GM18867 (cell line): ENCODE measurements around the gene MRPS10.
A peak's percentile ranks its signal among the peaks of the same experiment; 100 is the strongest.

ENCODE experiments used
- ATAC-seq: cut with Tn5 transposase; IDR thresholded peaks from one replicate; pipeline ENCODE4 v1.9.1; 2021; ENCODE audit warnings: mild to moderate bottlenecking, moderate library complexity; ENCODE audit not compliant: unreplicated experiment

Gene MRPS10

GRCh38 chr6:42239736-42240375 is 22.2 kb upstream of the MRPS10 start:
- no peak for ATAC-seq

GRCh38 chr6:42239333-42239732 is 21.7 kb upstream of the MRPS10 start:
- no peak for ATAC-seq

- ATAC-seq, result no peak
Measured at GRCh38 chr6:42237857-42238256, 20.2 kb upstream of the MRPS10 start.

GRCh38 chr6:42236682-42237473 is 19.2 kb upstream of the MRPS10 start:
- no peak for ATAC-seq

GRCh38 chr6:42236030-42236429 is 18.4 kb upstream of the MRPS10 start:
- ATAC-seq, result no peak

GRCh38 chr6:42232035-42232434 is 14.4 kb upstream of the MRPS10 start:
- ATAC-seq, result no peak

- no peak for ATAC-seq
Measured at GRCh38 chr6:42230345-42231321, 13.0 kb upstream of the MRPS10 start.

GRCh38 chr6:42229506-42230119 is 12.0 kb upstream of the MRPS10 start:
- ATAC-seq, result no peak

- no peak for ATAC-seq
Measured at GRCh38 chr6:42228305-42228704, 10.6 kb upstream of the MRPS10 start.

GRCh38 chr6:42227173-42227850 is 9.7 kb upstream of the MRPS10 start:
- no peak for ATAC-seq

GRCh38 chr6:42226645-42227143 is 9.0 kb upstream of the MRPS10 start:
- ATAC-seq, result no peak

- no peak for ATAC-seq
Measured at GRCh38 chr6:42226161-42226611, 8.5 kb upstream of the MRPS10 start.

GRCh38 chr6:42225419-42225818 is 7.8 kb upstream of the MRPS10 start:
- ATAC-seq, result no peak

GRCh38 chr6:42225029-42225339 is 7.3 kb upstream of the MRPS10 start:
- no peak for ATAC-seq

GRCh38 chr6:42224222-42225028 is 6.8 kb upstream of the MRPS10 start:
- ATAC-seq, result peak; percentile 91

- ATAC-seq, result no peak
Measured at GRCh38 chr6:42222448-42222847, 4.8 kb upstream of the MRPS10 start.

- no peak for ATAC-seq
Measured at GRCh38 chr6:42221546-42221945, 3.9 kb upstream of the MRPS10 start.

GRCh38 chr6:42220807-42221206 is 3.1 kb upstream of the MRPS10 start:
- ATAC-seq, result no peak

- no peak for ATAC-seq
Measured at GRCh38 chr6:42217157-42217518, 523 bp downstream of the MRPS10 start.
